HepG2 (cell line): ENCODE measurements around the gene ATP11A. TPM values are rescaled to one million over a fixed set of nuclear protein-coding genes. Genes with fewer than 3 reads are reported as not detected.

ENCODE experiments used
- ATAD3A ChIP-seq: sonication (generic); formaldehyde crosslinking; IDR thresholded peaks from 2 replicates; pipeline ENCODE4 v1.4.0; 2020; ENCODE audit warnings: missing genetic modification reagents
- FOXC1 ChIP-seq: sonication (generic); formaldehyde crosslinking; IDR thresholded peaks from 2 replicates; pipeline ENCODE4 v1.8.0; 2022; ENCODE audit warnings: mild to moderate bottlenecking, missing genetic modification reagents, borderline replicate concordance
- MAF1 ChIP-seq: sonication (generic); formaldehyde crosslinking; IDR thresholded peaks from 2 replicates; pipeline ENCODE4 v1.5.0; 2020; ENCODE audit warnings: missing genetic modification reagents, borderline replicate concordance
- NBN ChIP-seq: fragments of 450-650 bp; conservative IDR thresholded peaks from 2 replicates; pipeline ENCODE4 v1.6.1; 2017
- NCOA2 ChIP-seq: sonication (generic); formaldehyde crosslinking; IDR thresholded peaks from 2 replicates; pipeline ENCODE4 v1.8.0; 2022; ENCODE audit warnings: inconsistent platforms
- NKX3-1 ChIP-seq: sonication (generic); formaldehyde crosslinking; IDR thresholded peaks from 2 replicates; pipeline ENCODE4 v1.5.0; 2020; ENCODE audit warnings: missing genetic modification reagents
- PITX1 ChIP-seq: sonication (generic); formaldehyde crosslinking; IDR thresholded peaks from 2 replicates; pipeline ENCODE4 v1.5.1; 2020; ENCODE audit warnings: mild to moderate bottlenecking, missing genetic modification reagents
- SOX6 ChIP-seq, 2 experiments: fragments of 450-650 bp in 1 of 2; sonication (generic) in 1 of 2; formaldehyde crosslinking in 1 of 2; IDR thresholded peaks; 2 replicates each; pipeline versions ENCODE4 v1.4.0 to v1.6.1; 2017 to 2020; ENCODE audit warnings: antibody characterized with exemption in 1 of 2, mild to moderate bottlenecking in 1 of 2, missing genetic modification reagents in 1 of 2
- STAT6 ChIP-seq: sonication (generic); formaldehyde crosslinking; IDR thresholded peaks from 2 replicates; pipeline ENCODE4 v1.4.0; 2020; ENCODE audit warnings: missing genetic modification reagents, mild to moderate bottlenecking, borderline replicate concordance
- U2AF1 ChIP-seq: fragments of 200-400 bp; formaldehyde crosslinking; optimal IDR thresholded peaks from 2 replicates; pipeline ENCODE3; 2017; ENCODE audit warnings: mild to moderate bottlenecking, low read depth, low read length
- ZNF121 ChIP-seq: sonication (generic); formaldehyde crosslinking; IDR thresholded peaks from 2 replicates; pipeline ENCODE4 v1.5.0; 2020; ENCODE audit warnings: mild to moderate bottlenecking, missing genetic modification reagents
- ZNF264 ChIP-seq: sonication (generic); formaldehyde crosslinking; IDR thresholded peaks from 2 replicates; pipeline ENCODE4 v1.4.0; 2020; ENCODE audit warnings: missing genetic modification reagents
- ZNF281 ChIP-seq: sonication (generic); formaldehyde crosslinking; IDR thresholded peaks from 2 replicates; pipeline ENCODE4 v1.4.0; 2020; ENCODE audit warnings: missing genetic modification reagents, borderline replicate concordance
- ZNF34 ChIP-seq: sonication (generic); formaldehyde crosslinking; IDR thresholded peaks from 2 replicates; pipeline ENCODE4 v1.4.0; 2020; ENCODE audit warnings: mild to moderate bottlenecking, missing genetic modification reagents, borderline replicate concordance
- ZNF382 ChIP-seq: sonication (generic); formaldehyde crosslinking; IDR thresholded peaks from 2 replicates; pipeline ENCODE4 v1.5.0; 2020; ENCODE audit warnings: missing genetic modification reagents, mild to moderate bottlenecking, borderline replicate concordance
- ZNF777 ChIP-seq: sonication (generic); formaldehyde crosslinking; IDR thresholded peaks from 2 replicates; pipeline ENCODE4 v1.4.0; 2020; ENCODE audit warnings: missing genetic modification reagents
- ZNF781 ChIP-seq: sonication (generic); formaldehyde crosslinking; IDR thresholded peaks from 2 replicates; pipeline ENCODE4 v1.5.1; 2020; ENCODE audit warnings: borderline replicate concordance, mild to moderate bottlenecking, missing genetic modification reagents; ENCODE audit errors: not compliant biosample characterization
- ZNF782 ChIP-seq: sonication (generic); formaldehyde crosslinking; IDR thresholded peaks from 2 replicates; pipeline ENCODE4 v1.4.0; 2020; ENCODE audit warnings: missing genetic modification reagents, mild to moderate bottlenecking, borderline replicate concordance
- ZNF879 ChIP-seq: sonication (generic); formaldehyde crosslinking; IDR thresholded peaks from 2 replicates; pipeline ENCODE4 v1.8.1; 2023; ENCODE audit warnings: missing genetic modification reagents
- polyA plus RNA-seq, 8 experiments: library from polyadenylated mRNA; depleted of rRNA in 3 of 8; stranded (reverse) in 7 of 8; unstranded in 1 of 8; fragments of >200 nt; fragmentation: Illumina TruSeq in 4 of 8; extraction: Trizol in 4 of 8; gene quantifications; 2 replicates each; pipeline versions ENCODE4 v1.2.1 to v1.2.3, GENCODE V29; 2011 to 2016; ENCODE audit warnings: low read depth in 4 of 8, missing spikeins in 1 of 8, mixed read lengths in 1 of 8; ENCODE audit not compliant: insufficient read depth in 1 of 8
- total RNA-seq, 5 experiments: library from RNA; depleted of rRNA; stranded (reverse); fragments of >200 nt; fragmentation: Illumina TruSeq; extraction: Trizol; gene quantifications; 2 replicates each; pipeline ENCODE4 v1.2.3, GENCODE V29; 2016; ENCODE audit warnings: low read depth in 1 of 5
- TF ChIP-seq, protein P1 (sequence below): sonication (generic); formaldehyde crosslinking; IDR thresholded peaks from 2 replicates; pipeline ENCODE4 v1.5.0; 2020; ENCODE audit warnings: missing genetic modification reagents
- TF ChIP-seq, protein P2 (sequence below): IDR thresholded peaks from 2 replicates; pipeline ENCODE4 v1.6.1; 2012; ENCODE audit warnings: low read depth, low read length, improper control_type of control experiment

The ATP11A gene
- total and polyA plus RNA-seq, 2 of the 13 experiments (the other 11 are each of a cell fraction or from before 2014, with no cell fraction given), result 18.4 to 20.1 TPM

DNA sequence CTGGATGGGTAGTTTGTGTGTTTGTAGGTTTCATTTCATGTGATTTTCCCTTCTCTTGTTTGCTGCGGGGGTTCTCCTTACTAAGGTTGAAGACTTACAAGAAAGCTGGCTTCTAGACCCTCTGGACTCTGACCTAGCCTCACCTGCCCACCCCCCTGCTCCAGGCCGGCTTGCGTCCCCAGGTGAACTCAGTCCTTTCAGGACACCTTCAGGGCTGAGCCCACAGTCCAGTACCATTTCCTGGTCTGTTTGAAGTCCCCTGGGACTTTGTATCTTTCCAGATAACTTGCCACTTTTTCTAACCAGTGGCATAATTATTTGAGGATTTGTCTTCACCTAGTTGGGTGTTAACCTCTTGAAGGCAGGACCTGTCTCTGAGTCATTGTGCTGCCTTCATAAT lies 227.9 kb downstream of the ATP11A start (continued):
- TF ChIP-seq FOXC1 (CRISPR knock-in tag), result no peak
- no peak for TF ChIP-seq SOX6 (IDR thresholded peaks at IDR 0.05)
- TF ChIP-seq SOX6 (CRISPR knock-in tag; IDR thresholded peaks at IDR 0.05), result 0 out of 2 replicates have a peak, but pooled peaks have one; percentile 20
- TF ChIP-seq, protein P1, sequence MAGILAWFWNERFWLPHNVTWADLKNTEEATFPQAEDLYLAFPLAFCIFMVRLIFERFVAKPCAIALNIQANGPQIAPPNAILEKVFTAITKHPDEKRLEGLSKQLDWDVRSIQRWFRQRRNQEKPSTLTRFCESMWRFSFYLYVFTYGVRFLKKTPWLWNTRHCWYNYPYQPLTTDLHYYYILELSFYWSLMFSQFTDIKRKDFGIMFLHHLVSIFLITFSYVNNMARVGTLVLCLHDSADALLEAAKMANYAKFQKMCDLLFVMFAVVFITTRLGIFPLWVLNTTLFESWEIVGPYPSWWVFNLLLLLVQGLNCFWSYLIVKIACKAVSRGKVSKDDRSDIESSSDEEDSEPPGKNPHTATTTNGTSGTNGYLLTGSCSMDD (CRISPR knock-in tag), result no peak
- peak; percentile 43; the same call in 1 of the 2 replicates for TF ChIP-seq PITX1 (CRISPR knock-in tag)
- TF ChIP-seq, protein P2, sequence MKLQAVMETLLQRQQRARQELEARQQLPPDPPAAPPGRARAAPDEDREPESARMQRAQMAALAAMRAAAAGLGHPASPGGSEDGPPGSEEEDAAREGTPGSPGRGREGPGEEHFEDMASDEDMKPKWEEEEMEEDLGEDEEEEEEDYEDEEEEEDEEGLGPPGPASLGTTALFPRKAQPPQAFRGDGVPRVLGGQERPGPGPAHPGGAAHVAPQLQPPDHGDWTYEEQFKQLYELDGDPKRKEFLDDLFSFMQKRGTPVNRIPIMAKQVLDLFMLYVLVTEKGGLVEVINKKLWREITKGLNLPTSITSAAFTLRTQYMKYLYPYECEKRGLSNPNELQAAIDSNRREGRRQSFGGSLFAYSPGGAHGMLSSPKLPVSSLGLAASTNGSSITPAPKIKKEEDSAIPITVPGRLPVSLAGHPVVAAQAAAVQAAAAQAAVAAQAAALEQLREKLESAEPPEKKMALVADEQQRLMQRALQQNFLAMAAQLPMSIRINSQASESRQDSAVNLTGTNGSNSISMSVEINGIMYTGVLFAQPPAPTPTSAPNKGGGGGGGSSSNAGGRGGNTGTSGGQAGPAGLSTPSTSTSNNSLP, result no peak
- TF ChIP-seq MAF1 (CRISPR knock-in tag), result no peak
- no peak for TF ChIP-seq NBN
- TF ChIP-seq ZNF879 (CRISPR knock-in tag), result no peak
- no peak for TF ChIP-seq ZNF782 (CRISPR knock-in tag)
- peak; percentile 29; the same call in 1 of the 2 replicates for TF ChIP-seq ZNF281 (CRISPR knock-in tag)
- TF ChIP-seq ZNF777 (CRISPR knock-in tag), result no peak
- no peak for TF ChIP-seq ZNF264 (CRISPR knock-in tag)
- no peak for TF ChIP-seq U2AF1
- no peak for TF ChIP-seq ZNF382 (CRISPR knock-in tag)
- TF ChIP-seq ZNF781 (CRISPR knock-in tag), result no peak
- no peak for TF ChIP-seq NKX3-1
- TF ChIP-seq ATAD3A (CRISPR knock-in tag), result no peak
- TF ChIP-seq ZNF121 (CRISPR knock-in tag), result no peak
- TF ChIP-seq STAT6 (CRISPR knock-in tag), result no peak
- no peak for TF ChIP-seq ZNF34 (CRISPR knock-in tag)
- TF ChIP-seq NCOA2 (CRISPR knock-in tag), result 0 out of 2 replicates have a peak, but pooled peaks have one; percentile 30
